Esophagus muscularis mucosa (tissue), 4 donors: ENCODE measurements around the gene JAKMIP1. TPM values are rescaled to one million over a fixed set of nuclear protein-coding genes. Genes with fewer than 3 reads are reported as not detected.

Source experiments
- DNase-seq: peaks from one replicate; pipeline ENCODE4 v3.0.0-alpha.2; 2017; ENCODE audit errors: extremely low spot score
- H3K27ac ChIP-seq, 4 donors: fragments of 200-600 bp; sonication (generic); replicated peaks in 1 of 4; 1 replicate in 3 of 4; 2 replicates in 1 of 4; pipeline ENCODE4 v1.5.1; 2016 to 2019; ENCODE audit warnings: mild to moderate bottlenecking in 1 of 4
- H3K27me3 ChIP-seq, 4 donors: fragments of 200-600 bp; sonication (generic); one replicate each; pipeline versions ENCODE4 v1.5.1 to v1.6.0; 2016 to 2019
- H3K36me3 ChIP-seq, 4 donors: fragments of 200-600 bp; sonication (generic); one replicate each; pipeline ENCODE4 v1.5.1; 2016 to 2019
- H3K4me1 ChIP-seq, 4 donors: fragments of 200-600 bp; sonication (generic); one replicate each; pipeline ENCODE4 v1.5.1; 2016 to 2019
- H3K4me3 ChIP-seq, 4 donors: fragments of 200-600 bp; sonication (generic); 1 replicate in 2 of 4; 2 replicates in 2 of 4; pipeline ENCODE4 v1.5.1; 2016 to 2019; ENCODE audit warnings: mild to moderate bottlenecking in 4 of 4, moderate library complexity in 1 of 4
- H3K9me3 ChIP-seq, 4 donors: fragments of 200-600 bp; sonication (generic); 1 replicate in 3 of 4; 2 replicates in 1 of 4; pipeline ENCODE4 v1.5.1; 2016 to 2019
- CTCF ChIP-seq, 3 experiments: fragments of 200-600 bp in 2 of 3; fragments of 450-650 bp in 1 of 3; sonication (generic) in 2 of 3; IDR thresholded peaks; one replicate each; pipeline ENCODE4 v1.5.1; 2017 to 2019; ENCODE audit warnings: antibody characterized with exemption in 3 of 3, mild to moderate bottlenecking in 2 of 3, moderate library complexity in 1 of 3
- EP300 ChIP-seq: sonication (generic); formaldehyde crosslinking; IDR thresholded peaks from one replicate; pipeline ENCODE4 v1.6.1; 2017; ENCODE audit warnings: antibody characterized with exemption
- POLR2A ChIP-seq: fragments of 450-650 bp; IDR thresholded peaks from one replicate; pipeline ENCODE4 v1.6.1; 2017; ENCODE audit warnings: antibody characterized with exemption, moderate library complexity, mild to moderate bottlenecking, low read depth
- POLR2AphosphoS5 ChIP-seq, 2 donors: sonication (generic); formaldehyde crosslinking; IDR thresholded peaks; one replicate each; pipeline ENCODE4 v1.6.1; 2017; ENCODE audit warnings: antibody characterized with exemption in 2 of 2
- WGBS: methylation state at CpG from one replicate; pipeline ENCODE4 v1.1.5; 2018; 5-methylcytosine and 5-hydroxymethylcytosine counted together
- intact Hi-C: fragments of 100-400 bp; cut with DNase I; formaldehyde crosslinking; loops from one replicate; pipeline ENCODE4 v1.15.1; 2023
- total RNA-seq, 4 donors: library from RNA; depleted of rRNA; stranded (reverse); fragments of >200 nt; gene quantifications; one replicate each; pipeline versions ENCODE4 v1.1.0 to v1.2.1, GENCODE V29; 2016

Gene JAKMIP1
- total RNA-seq, 4 donors from 2014 or later: 0.57 to 2.8 (median 0.91) TPM

GRCh38 chr4:6177587-6178197, 22.7 kb downstream of the JAKMIP1 start:
- 60% methylated on average over 8 of the region's 9 CpGs for whole genome bisulfite sequencing
- Histone ChIP-seq H3K27ac (no peak overlapping the region), H3K27me3 (peaks cover 0 to 32% (median 0%) of the 10 kb centered on the region in 4 donors), H3K4me3 (no peak overlapping the region), H3K9me3 (peaks cover 0 to 23% (median 10%) of the 10 kb centered on the region in 4 donors), H3K36me3 (no peaks in the 10 kb centered on the region), H3K4me1 (no peaks in the 10 kb centered on the region)
- intact Hi-C loops: no loop called here
- TF ChIP-seq EP300: no peak
- TF ChIP-seq POLR2A: no peak
- no peak for TF ChIP-seq POLR2AphosphoS5 (IDR thresholded peaks at IDR 0.05)
- no peak for TF ChIP-seq CTCF (IDR thresholded peaks at IDR 0.05)
- DNase-seq: no peak

- intact Hi-C loops: no loop called here
- Histone ChIP-seq H3K4me3 (no peak overlapping the region), H3K36me3 (no peaks in the 10 kb centered on the region), H3K27me3 (peaks cover 0 to 17% (median 0%) of the 10 kb centered on the region in 4 donors), H3K9me3 (peaks cover 0 to 11% (median 6%) of the 10 kb centered on the region in 4 donors), H3K27ac (no peak overlapping the region), H3K4me1 (no peaks in the 10 kb centered on the region)
- TF ChIP-seq CTCF (IDR thresholded peaks at IDR 0.05) (no peak), EP300 (no peak), POLR2A (no peak), POLR2AphosphoS5 (IDR thresholded peaks at IDR 0.05) (no peak)
- DNase-seq: no peak
- WGBS: 63% methylated on average over 4 of the region's 5 CpGs
Observed at GRCh38 chr4:6175426-6175825, 24.9 kb downstream of the JAKMIP1 start.

- TF ChIP-seq POLR2A (no peak), POLR2AphosphoS5 (IDR thresholded peaks at IDR 0.05) (no peak), EP300 (no peak), CTCF (IDR thresholded peaks at IDR 0.05) (no peak)
- intact Hi-C loops: no loop called here
- DNase-seq: no peak
- Histone ChIP-seq H3K36me3 (no peaks in the 10 kb centered on the region), H3K9me3 (no peaks in the 10 kb centered on the region), H3K4me1 (no peaks in the 10 kb centered on the region), H3K27me3 (peaks cover 0 to 5% (median 0%) of the 10 kb centered on the region in 4 donors), H3K4me3 (no peak overlapping the region), H3K27ac (no peak overlapping the region)
- 58% methylated on average over 2 of the region's 3 CpGs for WGBS
Observed at GRCh38 chr4:6172927-6173200, 27.5 kb downstream of the JAKMIP1 start.

GRCh38 chr4:6172093-6172926, 28.0 kb downstream of the JAKMIP1 start:
- H3K36me3 ChIP-seq: no peaks in the 10 kb centered on the region
- WGBS: 33% methylated on average over 4 of the region's 9 CpGs
- peaks cover 0 to 5% (median 0%) of the 10 kb centered on the region in 4 donors for H3K27me3 ChIP-seq
- TF ChIP-seq POLR2A (no peak), CTCF (IDR thresholded peaks at IDR 0.05) (no peak), POLR2AphosphoS5 (IDR thresholded peaks at IDR 0.05) (no peak), EP300 (no peak)
- H3K4me1 ChIP-seq: no peaks in the 10 kb centered on the region
- intact Hi-C loops: no loop called here
- DNase-seq: no peak
- no peak overlapping the region for H3K4me3 ChIP-seq
- H3K9me3 ChIP-seq: no peaks in the 10 kb centered on the region
- no peak overlapping the region for H3K27ac ChIP-seq
